GM21825 (cell line): ENCODE measurements around the gene CENPO.

Source experiments
- ATAC-seq: cut with Tn5 transposase; IDR thresholded peaks from one replicate; pipeline ENCODE4 v1.9.1; 2021; ENCODE audit warnings: mild to moderate bottlenecking, moderate library complexity; ENCODE audit not compliant: unreplicated experiment

Gene CENPO

DNA sequence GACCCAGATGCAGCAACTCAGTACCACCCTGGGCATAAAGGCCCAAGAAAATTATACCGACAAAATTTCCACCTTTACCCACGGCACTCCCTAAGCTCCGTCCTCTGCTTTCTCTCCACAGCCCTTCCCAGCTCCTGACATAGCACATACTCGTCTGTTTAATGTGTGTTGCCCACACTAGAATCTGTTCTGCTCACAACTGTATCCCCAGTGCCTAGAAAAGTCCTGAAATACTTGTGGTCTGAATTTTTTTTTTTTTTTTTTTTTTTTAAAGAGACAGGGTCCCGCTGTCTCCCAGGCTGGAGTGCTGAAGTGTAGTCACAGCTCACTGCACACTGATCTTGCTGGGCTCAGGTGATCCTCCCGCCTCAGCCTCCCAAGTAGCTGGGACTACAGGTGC is 64.5 kb downstream of the CENPO start:
- ATAC-seq, result no peak

DNA sequence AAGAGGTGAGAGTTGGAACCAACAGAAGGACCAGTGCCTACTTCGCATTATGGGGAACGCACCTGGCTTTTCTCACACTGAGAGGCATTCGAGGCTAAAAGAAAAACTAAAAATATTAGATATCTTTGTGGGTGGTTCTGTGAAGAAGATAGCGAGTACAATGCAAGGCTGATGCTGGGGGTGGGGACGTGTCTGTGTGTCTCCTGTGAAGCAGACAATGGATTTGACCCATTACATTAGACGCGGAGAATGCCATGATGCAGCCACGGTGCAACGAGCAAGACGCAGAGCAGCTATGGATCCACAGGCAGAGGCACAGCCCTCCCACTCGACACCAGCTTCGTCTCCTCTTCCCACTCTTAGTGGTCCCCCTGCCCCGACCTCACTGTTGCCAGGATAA is 65.8 kb downstream of the CENPO start:
- ATAC-seq, result no peak

DNA sequence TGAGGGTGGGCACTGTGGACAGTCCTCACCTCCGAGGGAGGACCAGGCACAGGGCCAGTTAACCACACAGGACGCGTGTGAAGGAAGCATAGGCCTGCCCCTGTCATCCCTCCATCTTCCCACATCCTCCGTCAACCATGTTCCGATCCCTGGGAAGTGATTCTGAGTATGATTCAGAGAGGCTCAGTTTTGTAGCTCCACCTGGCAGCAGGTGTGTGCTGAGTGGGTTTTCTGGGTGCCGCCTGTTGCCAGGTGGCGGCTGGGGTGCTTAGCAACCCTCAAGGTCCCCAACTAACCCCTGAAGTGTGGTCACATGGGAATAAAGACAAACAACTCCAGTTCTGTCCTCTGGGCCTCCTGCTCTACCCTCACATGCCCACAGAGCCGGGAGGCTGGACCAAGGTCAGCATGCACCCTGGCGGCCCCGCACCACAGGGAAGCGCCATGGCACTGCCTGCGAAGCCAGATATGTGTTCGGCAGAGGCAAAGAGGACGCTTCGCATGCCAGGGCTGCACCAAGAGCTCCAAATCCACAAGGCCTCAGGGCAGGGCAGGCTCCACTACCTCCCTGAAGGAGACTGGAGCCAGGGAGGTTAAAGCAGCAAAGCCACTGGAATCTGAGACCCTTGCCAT is 66.9 kb downstream of the CENPO start:
- ATAC-seq, result no peak

DNA sequence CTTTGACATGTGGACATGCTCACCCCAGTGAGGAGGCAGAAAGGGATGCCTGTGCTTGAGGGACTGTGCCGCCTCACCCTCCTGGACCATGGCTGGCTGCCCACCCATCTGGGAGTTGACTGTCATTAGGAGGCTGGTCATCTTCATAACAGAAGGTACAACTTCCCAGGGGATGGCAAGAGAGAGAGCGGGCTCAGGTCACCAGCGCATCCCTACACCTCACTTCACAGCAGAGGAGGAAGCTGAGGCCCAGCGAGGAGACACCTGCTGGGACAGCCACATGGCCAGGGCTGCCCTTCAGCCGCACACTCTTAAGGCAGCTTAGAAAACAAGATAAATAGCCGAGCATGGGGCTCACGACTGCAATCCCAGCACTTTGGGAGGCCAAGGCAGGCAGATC is 67.4 kb downstream of the CENPO start:
- ATAC-seq, result no peak

DNA sequence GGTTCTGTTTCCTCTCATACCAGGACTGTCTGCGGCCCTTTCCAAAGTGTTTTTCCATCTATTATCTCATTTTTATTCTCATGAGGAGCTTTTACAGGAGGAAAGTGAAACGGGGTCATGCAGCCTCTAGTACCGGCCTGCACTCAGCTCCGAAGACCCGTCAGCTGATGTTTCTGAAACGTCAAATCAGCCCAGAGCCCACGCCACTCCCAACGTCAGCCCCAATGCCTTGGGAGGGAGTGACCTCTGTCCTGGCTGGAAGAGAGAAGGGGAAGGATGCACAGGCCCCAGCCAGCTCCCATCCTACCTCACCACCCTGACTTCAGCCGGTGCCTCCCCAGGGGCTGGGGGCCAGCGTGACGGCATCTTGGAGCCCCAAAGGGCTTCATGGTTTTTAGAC is 68.3 kb downstream of the CENPO start:
- ATAC-seq, result no peak

DNA sequence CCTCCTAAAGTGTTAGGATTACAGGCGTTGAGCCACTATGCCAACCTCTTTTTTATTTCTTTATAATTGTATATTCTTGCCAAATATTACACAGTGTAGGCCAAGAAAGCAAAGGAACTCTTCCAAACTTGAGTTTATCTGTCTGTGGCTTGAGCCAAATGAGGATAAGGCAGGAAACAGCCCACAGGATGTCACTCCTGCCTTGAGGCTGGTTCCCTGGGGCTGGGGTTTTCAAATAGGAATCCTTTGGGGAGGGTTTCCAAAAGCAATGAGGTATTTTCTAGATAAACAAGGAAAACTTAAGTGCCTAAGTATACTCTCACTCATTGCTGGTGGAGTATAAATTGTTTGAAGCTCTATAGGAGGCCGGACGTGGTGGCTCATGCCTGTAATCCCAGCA is 70.4 kb downstream of the CENPO start:
- no peak for ATAC-seq

DNA sequence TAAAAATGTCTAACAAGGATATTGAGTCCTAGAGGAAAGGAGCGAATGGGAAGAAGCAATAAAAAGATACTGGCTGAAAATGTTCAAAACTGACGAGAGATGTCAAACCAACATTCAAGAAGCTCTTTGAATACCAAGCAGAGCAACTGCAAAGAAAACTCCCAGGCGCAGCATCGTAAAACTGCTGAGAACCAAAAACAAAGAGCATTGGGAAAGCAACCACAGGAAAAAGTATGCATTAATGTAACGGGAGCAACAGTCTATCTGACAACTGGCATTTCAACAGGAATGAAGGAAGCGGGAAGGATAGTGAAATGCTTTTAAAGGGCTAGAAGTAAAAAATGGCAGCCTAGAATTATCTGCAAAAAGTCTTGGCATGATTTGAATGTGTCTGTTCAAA is 73.7 kb downstream of the CENPO start:
- no peak for ATAC-seq

DNA sequence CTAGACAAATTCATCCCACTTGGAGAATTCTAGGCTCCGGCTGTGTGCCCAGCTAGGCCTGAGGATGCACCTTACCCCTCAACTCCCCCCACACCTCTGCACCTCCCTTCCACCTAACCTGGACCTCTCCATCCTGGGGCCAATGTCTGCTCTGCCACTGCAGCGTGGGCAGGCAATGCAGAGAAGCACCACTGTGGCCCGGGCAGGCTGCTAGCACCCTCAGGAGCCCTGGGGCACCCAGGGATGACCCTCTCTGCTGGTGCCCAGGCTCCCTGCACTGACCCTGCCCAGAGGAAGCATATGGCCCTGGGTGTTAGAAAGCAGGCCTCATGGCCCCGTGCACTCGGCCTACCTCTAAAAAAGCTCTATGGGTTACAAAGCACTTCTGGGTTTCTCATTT is 77.2 kb downstream of the CENPO start:
- no peak for ATAC-seq

DNA sequence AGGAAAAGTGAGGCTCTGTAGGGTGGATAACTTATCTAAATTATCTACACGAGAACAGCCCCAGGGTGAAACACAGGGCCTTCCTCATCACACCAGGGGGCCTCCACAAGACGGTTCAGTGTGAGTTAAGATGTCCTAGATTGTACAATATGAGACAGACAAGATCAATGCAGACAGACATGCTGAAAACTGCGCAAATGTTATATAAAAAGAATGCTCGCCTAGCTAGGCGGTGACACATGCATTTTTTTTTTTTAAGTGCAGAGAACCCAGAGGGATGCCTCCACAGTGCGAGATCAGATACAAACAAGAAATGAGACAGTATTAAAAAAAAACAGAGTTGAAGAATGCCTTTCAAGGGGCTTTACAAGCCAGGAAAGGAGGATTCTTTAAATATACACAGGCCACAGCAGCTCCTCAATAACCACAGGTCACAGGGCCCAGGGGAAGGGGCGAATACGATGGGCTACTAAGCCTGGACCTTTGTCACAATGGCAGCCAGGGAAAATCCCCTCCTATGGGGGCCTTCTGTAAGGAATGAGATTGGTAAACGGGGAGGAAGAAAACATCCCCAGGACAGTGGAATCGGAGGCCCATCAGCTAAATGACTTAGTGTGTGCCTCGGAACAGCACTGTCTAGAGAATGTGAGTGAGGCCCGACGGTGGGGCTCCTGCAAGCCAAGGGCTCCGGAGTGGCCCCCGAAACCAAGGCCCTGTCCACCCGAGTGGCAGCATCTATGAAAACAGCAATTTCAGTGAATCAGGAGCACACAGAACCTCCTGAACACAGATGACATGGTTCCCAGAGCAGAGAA is 77.9 kb downstream of the CENPO start:
- ATAC-seq, result no peak

DNA sequence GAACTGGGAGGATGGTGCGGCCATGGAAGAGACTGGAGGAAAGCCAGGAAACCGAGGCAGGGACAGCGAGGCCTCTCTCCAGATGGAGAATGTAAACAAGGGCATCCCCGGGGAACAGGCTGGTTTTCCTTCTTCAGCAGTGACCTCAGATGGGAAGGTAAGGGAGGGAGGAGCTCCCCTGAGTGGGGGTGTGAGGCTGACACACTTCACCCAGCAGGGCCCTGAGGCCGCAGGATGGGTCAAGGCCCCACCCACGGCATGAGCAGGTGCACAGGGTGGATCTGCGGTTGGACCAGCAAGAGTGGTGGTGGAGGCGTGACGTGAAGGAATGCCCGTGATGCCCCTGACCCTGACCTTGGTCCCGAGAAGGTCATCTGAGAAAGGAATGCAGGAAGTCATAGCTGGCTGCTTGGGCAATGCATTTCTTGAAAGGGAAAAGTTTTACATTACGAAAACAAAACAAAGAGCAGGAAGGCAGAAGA is 78.7 kb downstream of the CENPO start:
- no peak for ATAC-seq
